NCI-H2107 treated with DMSO at 0.1 percent for 48 hours (cell line): ENCODE data around the gene FBXL20.
A peak's percentile ranks its signal among the peaks of the same experiment; 100 is the strongest.
"Not testable (repeated sequence)": the region's sequence is repeated elsewhere in the genome, so short reads cannot be mapped to it uniquely, and the experiment has no call there.

Experiments
- DNase-seq: peaks from one replicate; lab custom pipeline; 2025; ENCODE audit not compliant: unreplicated experiment; lab: John Stamatoyannopoulos, UW

FBXL20 gene, protein sequence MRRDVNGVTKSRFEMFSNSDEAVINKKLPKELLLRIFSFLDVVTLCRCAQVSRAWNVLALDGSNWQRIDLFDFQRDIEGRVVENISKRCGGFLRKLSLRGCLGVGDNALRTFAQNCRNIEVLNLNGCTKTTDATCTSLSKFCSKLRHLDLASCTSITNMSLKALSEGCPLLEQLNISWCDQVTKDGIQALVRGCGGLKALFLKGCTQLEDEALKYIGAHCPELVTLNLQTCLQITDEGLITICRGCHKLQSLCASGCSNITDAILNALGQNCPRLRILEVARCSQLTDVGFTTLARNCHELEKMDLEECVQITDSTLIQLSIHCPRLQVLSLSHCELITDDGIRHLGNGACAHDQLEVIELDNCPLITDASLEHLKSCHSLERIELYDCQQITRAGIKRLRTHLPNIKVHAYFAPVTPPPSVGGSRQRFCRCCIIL

GRCh38 chr17:39401412-39402243 is at the start of gene FBXL20:
FBXL20 (minus strand) TSS chr17:39401626; CDS start chr17:39401402, 224 bp downstream.
- peak; percentile 76 for DNase-seq

GRCh38 chr17:39450847-39451581 is 49.6 kb upstream of the FBXL20 start, which contains the start of gene MED1:
MED1 (minus strand) TSS chr17:39451263; CDS start chr17:39451062, 201 bp downstream.
- DNase-seq = peak; percentile 97

GRCh38 chr17:39450051-39450450 is 48.6 kb upstream of the FBXL20 start:
- DNase-seq = no peak

- DNase-seq = no peak
Observed at GRCh38 chr17:39447561-39447960, 46.1 kb upstream of the FBXL20 start.

- DNase-seq = no peak
Observed at GRCh38 chr17:39443326-39443725, 41.9 kb upstream of the FBXL20 start.

GRCh38 chr17:39439868-39440267 is 38.4 kb upstream of the FBXL20 start:
- not testable (repeated sequence) for DNase-seq

DNA sequence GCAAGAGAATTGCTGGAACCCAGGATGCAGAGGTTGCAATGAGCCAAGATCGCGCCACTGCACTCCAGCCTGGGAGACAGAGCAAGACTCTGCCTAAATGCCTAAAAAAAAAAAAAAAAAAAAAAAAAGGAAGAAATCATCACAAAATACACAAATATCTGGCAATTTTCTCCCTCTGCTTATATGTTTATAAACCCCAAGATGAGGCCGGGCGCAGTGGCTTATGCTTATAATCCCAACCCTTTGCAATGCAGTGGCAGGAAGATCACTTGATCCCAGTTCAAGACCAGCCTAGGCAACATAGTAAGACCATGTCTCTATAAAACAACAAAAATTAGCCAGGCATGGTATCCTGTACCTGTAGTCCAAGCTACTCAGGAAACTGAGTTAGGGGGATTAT is 28.2 kb upstream of the FBXL20 start:
- no peak for DNase-seq

- no peak for DNase-seq
Observed at GRCh38 chr17:39416141-39416540, 14.7 kb upstream of the FBXL20 start.

- no peak for DNase-seq
Observed at GRCh38 chr17:39410279-39410678, 8.9 kb upstream of the FBXL20 start.

DNA sequence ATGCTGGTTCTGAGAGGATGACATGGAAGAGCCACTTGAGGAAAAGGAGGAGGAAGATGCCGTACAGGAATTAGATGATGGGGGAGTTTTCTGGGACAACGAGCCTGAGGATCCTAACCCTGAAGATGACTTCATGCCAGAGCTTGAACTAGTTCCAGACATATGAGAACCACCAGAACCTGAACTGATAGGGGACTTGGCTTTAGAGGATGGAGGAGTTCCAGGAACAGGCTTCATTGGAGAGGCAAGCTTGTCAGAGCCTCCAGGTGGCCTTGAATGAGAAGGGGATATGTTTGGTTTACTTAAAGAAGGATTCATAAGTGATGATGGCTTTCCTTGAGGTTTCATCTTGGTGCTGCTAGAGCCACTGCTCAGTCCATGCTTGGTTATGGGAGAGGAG is 6.9 kb upstream of the FBXL20 start:
- no peak for DNase-seq

DNA sequence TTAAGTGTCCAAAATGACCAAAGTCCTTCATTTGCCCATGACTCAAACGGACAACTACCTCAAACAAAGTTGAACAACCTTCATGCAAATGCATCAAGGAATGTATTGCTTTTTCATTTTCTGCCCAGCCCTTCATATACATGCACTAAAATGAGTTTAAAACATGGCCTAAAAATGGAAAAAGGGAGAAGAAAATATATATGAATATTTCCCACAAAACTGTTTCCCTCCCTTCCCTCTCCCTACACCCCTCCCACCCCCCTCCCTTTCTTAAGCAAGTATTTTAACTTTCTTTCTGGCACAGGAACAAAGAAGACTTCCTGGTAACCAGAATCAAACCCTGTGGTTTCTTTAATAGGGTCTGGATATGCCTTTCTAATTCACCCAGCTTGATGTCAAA is 5.5 kb upstream of the FBXL20 start:
- no peak for DNase-seq

DNA sequence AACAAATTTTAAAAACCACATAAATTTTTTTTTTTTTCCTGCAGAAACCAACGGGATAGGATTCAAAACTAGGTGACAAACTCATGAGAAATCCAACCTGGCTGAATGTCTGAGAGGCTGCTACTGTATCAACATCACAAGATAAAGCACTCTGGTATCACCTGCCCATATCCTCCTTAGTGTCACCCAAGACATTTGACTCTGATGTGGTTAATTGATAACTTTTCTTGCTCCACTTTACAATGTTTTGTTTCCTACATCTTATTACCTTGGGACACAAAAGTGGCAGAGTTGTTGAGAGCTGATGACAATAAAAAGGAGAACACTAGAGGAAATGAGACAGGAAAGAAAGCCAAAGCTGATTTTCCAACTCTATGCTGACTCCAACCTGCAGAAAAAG is 4.0 kb upstream of the FBXL20 start:
- no peak for DNase-seq

- DNase-seq = no peak
Observed at GRCh38 chr17:39404542-39405378, 3.3 kb upstream of the FBXL20 start.

- DNase-seq = no peak
Observed at GRCh38 chr17:39402890-39403605, 1.6 kb upstream of the FBXL20 start.

DNA sequence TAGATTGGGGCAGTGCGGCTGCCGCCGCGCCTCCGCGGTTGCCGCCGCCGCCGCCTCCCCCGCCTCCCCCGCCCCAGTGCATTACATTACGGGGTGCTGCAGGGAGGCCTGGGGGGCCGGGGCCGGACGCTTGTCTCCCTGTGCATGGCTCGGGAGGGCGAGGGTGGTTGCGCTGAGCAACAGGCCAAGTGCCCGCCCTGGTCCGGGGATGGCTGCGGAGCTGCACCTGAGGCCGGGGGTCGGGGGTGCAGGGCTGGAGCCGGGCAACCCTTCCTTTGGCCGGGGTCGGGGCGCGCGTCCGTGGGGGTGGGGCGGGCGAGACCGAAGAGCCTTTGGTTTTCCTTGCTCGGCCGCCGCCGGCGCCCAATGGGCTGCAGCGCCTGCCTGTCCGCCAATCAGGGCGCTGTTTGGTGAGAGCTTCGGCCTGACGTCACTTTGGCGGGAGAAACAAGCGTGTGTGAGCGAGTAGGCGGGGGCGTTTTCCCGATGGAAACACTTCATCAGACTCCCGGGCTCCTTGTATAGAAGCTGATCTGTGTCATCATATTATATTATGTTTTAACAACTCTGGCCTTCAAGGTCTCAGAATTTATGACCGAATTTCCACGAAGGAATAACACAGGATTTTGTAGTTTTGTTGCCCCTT is 941 bp upstream of the FBXL20 start:
- peak; percentile 85 for DNase-seq

DNA sequence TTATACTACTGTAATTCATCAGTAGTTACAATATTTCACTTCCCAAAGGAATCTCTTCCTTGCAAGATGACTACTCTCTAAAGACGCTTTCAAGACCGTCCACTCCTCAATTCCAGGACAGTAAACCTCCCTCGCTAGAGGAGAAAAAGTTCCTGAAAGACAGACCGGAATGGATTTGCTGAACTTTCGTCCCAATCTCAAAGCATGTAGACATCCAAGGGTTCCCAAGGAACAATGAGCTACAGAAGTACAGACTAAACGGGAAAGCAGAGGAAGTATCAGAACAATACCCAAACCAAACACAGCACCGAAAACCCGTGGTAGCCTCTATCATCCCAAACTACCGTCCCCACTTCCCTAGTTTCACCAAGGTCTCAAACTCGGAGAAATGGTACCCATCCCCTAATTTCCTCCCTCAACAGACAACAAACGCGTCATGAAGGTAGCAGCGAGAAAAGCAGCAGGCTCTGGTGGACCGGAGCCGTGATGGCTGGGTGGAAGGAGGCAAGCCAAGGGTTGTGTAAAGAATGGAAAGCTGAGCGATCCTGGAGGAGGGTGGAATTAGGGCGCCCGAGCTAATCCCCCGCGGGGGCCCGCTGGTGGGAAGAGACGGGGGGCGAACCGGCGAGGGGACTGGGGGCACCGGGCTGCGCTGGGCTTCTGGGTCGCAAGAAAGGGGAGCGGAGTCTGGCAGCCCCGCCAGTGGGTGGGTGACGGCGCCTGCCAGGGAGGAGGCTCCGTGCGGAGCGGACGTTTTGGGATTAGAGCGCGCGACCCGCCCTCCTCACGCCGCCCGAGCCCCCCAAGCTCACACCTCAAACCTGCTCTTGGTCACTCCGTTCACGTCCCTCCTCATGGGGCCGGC is 647 bp downstream of the FBXL20 start:
- DNase-seq = no peak

- DNase-seq = no peak
Observed at GRCh38 chr17:39399791-39400190, 1.6 kb downstream of the FBXL20 start.

- DNase-seq = no peak
Observed at GRCh38 chr17:39393736-39394135, 7.7 kb downstream of the FBXL20 start.
